HG03378 (cell line): Measurements from ENCODE around the gene CABYR.

ENCODE experiments used
- ATAC-seq: cut with Tn5 transposase; IDR thresholded peaks from one replicate; pipeline ENCODE4 v1.9.1; 2021; ENCODE audit warnings: mild to moderate bottlenecking, moderate library complexity; ENCODE audit not compliant: unreplicated experiment

The CABYR gene, protein sequence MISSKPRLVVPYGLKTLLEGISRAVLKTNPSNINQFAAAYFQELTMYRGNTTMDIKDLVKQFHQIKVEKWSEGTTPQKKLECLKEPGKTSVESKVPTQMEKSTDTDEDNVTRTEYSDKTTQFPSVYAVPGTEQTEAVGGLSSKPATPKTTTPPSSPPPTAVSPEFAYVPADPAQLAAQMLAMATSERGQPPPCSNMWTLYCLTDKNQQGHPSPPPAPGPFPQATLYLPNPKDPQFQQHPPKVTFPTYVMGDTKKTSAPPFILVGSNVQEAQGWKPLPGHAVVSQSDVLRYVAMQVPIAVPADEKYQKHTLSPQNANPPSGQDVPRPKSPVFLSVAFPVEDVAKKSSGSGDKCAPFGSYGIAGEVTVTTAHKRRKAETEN

DNA sequence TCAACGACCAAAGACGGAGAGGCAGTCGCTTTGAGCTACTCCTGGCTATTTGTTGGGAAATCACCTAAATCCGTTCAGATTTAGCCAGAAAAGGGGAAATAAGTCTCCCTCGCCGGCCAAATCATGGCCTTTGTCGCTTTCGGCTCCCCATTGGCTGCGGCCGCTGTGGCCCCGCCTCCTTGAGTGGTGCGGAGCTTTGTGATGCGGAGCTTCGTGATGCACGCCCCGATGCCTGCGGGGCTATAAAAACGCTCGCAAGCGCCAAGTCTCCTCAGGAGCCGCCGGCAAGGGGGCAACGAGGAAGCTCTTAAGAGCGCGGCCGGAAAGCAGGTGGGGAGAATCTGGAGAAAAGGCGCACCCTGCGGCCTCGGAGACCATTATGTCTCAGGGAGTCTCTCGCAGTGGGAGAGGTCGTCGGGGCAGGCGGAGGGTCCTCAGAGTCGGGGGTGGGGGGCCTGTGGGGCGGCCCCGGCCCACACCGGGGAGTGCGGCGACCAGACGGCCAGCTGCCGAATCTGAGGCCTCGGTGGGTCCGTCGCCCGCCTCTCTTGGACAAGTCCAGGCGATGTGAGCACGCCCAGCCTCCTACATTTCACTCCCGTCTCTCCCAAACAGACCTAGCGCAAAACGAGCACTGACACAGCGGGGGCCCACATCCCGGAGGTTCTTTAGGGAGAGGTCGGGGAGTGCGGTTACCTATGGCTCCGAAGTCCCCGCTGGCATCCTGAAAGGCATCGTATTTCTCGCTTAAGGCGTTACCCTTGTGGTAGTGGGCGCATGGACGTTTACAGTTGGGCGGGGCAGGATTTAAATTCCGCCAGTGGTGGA is at the start of gene CABYR:
Gene CABYR (plus strand): TSS at position 274 of the 828 bp plus-strand sequence. CDS start 4,053 bp downstream, outside the sequence.
- peak; percentile 91 for ATAC-seq

DNA sequence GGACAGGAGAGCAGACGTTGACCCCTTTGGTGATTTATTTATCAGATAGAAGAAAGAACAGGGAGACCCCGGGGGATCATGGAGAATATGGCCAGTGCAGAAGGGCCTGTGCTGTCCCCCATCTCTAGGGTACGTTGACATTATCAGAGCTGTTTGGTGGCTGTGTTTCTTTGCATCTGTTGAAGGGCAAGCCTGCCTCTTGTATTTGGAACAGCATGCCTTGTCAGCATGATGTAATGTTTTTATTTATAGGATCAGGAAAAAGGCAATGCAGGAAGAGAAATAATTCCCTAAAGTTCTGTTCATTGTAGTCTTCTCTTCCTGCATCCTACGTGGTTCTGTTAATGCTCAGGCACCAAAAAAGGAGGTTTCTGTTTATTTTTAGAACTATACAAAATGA is 49.8 kb upstream of the CABYR start:
- ATAC-seq: no peak

DNA sequence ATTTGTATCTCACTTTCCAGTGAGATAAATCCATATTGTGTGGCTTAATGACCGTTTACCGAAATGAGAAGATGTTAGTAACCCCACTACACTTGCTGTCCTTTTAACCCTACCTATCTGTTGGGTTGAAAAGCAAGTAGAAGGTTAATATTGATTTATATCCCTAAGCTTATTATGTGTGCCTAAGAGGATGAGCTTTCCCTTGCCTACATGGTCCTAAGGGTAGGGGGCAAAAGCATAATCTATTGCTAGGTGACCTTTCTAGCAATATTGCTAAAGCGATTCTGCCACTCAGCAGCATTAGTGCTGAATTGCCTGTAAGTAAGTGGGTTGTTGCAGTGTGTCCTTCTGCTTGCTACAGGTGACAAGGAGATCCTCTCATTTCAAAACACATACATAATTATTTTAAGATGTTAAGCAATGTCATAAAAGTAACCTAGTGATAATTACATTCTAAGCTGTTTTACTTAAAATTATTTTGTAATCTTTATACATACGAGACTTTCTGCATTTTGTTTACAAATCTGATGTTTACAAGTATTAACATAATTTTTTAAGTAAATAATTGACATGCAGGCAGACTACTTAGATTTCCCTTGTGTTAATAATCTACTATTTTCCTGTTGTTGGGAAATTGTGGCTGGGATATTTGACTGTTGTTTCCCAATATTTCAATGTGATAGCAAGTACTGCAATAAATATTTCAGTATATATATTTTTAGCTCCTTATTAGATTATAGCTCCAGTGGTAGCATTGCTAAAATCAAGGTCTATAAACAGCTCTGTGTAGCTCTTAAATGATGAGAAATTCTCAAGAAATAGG is 49.1 kb upstream of the CABYR start:
- no peak for ATAC-seq

DNA sequence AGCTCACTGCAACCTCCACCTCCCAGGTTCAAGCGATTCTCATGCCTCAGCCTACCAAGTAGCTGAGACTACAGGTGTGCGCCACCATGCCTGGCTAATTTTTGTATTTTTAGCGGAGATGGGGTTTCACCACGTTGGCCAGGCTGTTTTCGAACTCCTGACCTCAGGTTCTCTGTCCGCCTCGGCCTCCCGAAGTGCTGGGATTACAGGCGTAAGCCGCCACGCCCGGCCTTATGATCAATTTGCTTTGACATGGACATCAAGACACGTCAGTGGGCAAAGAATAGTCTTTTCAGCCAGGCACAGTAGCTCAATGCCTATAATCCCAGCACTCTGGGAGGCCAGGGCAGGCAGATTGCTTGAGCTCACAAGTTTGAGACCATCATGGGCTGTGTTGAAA is 48.0 kb upstream of the CABYR start:
- ATAC-seq: no peak

DNA sequence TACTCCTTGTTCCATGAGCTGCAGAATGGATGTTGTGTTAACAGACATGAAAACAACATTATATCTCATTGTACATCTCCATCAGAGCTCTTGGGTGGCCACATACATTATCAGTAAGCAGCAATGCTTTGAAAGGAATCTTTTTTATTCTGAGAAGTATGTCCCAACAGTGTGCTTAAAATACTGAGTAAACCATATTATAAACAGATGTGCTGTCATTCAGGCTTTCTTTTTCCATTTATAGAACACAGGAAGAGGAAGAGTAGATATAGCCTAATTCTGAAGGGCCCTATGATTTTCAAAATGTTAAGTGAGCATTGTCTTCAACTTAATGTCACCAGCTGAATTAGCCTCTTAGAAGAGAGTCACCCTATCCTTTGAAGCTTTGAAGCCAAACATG is 44.3 kb upstream of the CABYR start:
- ATAC-seq: no peak

DNA sequence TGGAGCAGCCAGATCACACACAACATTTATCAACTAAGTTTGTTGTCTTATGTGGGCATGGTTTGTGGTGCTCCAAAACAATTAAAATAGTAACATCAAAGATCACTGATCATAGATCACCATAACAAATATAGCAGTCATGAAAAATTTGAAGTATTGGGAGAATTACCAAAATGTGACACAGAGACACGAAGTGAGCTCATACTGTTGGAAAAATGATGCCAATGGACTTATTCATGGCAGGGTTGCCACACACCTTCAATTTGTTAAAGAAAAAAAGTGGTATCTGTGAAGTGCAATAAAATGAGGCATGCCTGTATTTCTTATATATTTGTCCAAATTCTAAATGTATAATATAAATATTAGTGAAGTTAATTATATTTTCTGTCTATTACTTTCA is 42.9 kb upstream of the CABYR start:
- ATAC-seq: no peak

DNA sequence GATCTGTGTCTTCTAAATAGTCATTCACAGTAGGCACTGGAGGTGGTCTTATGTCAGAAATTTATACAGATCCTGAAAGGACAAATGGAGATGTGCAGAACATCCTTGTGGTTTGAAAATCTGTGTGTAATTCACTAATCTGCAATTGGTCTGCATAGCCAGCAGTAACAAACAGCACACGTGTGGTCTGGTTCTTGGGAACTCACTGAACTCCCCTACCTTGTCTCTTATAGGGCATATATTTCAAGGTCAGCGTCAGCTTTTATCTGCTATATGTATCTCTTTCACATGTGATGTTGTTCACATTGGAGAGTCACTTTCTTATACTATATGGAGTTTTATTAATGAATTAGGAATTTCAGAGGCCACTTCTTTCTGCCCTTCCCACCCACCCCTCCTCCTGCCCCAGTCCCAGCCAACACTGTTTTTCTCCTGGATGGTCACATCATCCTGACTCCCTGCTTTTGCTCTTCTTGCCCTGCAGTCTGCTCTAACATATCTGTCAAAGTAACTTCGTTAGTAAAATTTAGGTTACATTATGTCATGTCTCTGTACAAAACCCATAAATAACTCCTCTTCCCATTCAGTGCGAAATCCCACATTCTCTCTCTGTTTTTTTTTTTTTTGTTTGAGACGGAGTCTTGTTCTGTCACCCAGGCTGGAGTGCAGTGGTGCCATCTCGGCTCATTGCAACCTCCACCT is 35.4 kb upstream of the CABYR start:
- no peak for ATAC-seq

DNA sequence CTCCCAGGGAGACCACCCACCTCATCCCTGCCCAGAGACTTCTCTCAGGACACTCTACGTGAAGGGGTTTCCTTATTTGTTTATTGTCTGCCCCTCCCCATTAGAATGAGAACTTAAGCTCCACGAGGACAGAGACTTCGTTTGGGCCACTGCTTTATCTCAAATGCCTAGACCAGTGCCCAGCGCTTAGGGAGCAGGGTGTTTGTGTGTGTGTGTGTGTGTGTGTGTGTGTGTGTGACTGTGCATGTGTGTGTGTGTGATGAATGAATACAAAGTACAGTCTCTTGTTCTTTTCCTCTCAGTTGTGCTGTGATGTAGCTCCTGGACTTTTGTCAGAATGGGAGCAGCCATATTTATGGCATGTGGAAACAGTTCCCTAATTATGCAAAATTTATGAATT is 34.4 kb upstream of the CABYR start:
- ATAC-seq: no peak

DNA sequence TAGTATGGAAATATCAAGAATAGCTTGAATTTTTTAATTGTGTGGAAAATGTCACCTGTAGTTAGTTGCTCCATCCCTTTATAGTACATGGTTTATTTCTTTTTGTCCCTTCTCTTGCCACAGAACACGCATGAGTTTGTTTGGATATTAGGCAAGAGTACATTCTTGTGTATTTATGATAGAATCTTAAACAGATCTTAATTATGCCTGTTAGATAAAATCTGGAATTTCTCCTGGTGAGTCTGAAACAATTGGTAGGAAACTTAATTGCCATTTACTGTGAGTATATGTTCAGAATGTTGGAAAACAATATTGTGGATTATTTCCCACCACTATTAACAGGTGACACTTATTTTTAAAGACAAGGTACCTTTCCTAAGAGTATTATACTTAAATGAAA is 30.2 kb upstream of the CABYR start:
- ATAC-seq: no peak

DNA sequence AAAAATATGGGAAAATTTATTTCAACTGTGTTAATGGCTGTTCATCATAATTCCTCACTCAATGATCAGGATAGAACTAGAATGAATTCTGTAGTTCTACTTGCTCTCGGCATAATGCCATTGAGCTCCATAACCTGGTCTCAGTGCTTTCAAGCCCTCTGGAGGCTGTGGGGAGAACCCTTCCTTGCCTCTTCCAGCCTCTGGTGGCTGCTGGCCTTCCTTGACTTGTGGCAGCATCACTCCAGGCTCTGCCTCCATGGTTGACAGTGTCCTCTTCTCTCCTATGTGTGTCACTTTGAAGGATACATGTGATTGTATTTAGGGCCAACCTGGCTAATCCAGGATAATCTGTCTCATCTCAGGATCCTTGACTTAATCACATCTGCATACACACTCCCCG is 26.9 kb upstream of the CABYR start:
- ATAC-seq: no peak

DNA sequence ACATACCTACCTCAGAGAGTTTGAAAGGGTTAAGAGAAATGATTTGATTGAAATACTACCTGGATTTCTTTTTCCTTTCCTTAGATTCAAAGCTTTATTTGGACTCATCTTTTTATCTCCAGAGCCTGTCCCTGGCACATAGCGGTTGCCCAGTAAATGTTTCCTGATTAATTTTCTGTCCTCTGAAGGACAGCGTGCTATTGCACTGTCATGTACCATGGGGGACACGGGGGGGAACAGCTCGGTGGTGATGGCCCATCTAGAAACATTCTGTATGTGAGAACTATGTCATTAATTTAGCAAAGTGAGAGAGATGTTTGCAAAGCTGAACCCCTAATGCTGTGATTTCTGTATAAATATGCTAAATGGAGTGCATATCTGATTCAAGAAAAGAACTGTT is 26.4 kb upstream of the CABYR start:
- ATAC-seq: no peak

DNA sequence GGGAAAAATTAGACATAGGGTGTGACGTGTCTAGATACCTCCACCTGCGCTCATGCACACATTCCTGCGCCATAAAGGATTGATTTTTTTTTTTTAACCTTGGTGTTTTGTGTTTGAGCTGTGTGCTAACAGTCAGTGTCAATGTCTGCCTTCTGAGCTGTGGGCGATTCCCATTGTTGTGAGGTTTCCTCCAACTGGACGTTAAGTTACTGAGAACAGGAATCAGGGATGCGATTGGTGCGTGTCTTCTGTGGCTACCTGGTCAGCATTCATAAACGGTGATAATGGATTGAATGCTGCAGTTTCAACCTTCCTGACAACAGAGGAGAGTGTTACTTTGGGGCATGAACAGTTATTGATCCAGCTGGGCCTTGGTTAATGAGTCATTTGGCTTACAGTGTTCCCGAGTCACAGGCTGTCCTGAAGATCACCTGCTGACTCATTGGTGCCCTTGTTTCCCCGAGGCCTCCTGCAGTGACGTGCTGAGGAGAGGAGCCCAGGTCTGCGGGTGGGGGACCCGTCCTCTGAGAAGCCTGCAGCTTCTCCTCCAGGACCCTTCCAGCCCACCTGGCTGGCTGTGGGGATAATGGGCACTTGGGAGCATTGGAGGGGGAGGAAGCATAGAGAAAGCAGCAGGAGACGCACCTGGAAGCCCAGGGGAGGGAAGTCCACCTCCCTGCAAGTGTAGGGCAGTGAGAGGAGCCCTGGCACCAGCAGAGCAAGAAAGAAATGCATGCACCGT is 25.8 kb upstream of the CABYR start:
- no peak for ATAC-seq

DNA sequence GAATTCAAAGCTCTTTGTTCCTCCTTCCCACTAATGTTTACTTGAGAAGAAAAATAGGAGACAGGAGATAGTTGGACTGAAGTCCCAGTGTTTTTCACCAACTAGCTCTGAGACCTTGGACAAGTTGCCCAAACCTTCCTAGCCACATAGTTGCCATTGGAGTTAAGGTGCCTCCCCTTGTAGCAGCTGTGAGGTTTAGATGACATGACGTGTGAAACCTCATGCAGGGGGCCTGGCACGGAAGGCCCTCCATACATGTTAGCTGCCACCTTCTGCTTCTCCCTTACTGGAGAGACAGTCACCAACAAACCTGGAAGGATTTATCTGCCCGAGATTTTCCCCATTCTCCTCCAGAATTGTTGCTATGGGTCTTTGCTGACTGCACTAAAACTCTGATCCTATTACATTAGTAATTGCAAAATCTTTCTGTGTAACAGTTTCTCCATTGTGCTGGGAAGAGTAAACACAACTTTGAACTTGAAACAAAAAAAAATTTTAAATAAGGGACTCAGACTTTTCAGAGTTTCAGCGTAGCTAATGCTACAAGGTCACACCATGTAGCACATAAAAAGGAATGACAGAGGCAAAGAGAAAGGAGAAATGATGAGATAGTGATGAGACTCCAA is 23.8 kb upstream of the CABYR start:
- no peak for ATAC-seq

DNA sequence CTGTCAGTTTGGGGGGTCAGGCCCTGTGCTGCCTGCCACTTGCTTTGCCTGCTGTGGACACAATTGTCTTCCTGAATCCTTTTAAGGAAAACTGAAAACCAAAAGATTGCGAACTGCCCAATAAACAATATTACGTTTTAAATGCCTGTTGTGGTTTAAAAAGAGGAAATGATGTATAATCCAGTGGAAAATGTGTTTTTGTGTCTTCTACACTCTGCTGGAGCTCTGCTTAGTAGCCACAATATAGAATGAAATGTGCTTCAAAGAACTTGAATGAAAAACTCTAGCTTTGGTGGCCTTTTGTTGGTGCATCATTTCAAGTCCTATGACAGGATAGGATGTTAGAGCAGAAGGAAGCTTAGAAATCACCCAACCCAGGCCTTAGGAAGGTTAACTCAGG is 23.2 kb upstream of the CABYR start:
- ATAC-seq: no peak

DNA sequence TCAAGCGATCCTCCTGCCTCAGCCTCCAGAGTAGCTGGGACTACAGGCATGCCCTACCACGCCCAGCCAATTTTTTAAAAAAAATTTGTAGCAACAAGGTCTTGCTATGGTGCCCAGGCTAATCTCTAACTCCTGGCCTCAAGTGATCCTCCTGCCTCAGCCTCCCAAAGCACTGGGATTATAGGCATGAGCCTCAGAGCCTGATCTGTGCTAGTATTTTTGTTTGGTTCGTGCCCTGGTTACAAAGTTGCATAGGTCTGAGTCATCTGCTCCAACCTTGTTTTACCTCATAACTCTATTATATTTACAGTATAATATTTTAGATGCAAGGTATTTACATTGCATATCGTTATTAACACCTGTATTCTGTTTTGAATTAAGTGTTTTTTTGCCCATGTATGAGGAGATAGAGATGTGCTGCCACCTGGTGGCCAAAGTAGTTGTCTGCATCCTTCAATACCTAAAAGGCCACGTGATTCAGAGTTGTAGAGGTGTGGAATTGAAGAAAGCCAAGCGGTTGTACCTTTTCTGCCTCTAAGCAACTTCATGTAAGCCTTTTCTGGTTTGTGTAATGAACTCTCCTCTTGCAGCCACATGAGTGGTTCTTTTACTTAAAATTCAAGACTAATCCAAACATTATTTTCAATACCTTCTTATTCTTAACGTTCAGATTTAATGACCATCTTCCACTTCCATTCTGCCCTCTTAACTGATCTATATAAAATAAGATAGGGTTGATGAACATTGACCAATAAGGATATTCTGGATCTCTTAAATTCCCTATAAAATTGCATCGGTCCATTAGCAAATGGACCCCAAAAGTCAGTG is 19.9 kb upstream of the CABYR start:
- peak; percentile 84 for ATAC-seq

DNA sequence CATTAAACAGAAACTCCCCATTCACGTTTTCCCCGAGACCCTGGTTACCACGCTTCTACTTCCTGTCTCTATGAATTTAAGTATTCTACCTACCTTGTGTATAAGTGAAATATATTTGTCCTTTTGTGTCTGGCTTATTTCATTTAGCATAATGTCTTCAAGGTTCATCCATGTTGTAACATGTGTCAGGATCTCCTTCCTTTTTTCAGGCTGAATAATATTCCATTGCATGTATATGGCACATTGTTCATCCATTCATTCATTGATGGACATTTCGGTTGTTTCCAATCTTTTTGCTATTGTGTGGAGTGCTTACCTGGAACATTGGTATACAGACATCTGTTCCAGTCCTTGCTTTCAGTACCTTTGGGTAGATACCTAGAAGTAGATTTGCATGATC is 18.2 kb upstream of the CABYR start:
- ATAC-seq: no peak

DNA sequence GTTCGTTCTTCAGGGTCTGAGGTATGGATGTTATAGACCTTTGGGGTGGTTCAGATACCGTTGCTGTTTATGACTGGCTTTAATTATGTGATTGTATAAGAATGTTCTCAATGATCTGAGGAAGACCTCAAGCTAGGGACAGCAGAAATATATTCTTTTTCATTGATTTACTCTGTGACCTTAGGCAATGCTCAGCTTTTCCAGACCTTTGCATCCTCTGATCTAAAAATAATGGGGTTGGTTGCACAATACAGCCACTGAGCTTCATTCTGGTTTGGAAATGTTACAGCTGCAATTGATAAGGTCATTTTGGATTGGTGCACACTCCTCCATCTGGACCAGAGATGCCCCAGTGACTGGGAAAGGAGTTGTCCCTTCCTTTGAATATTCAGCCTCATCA is 17.2 kb upstream of the CABYR start:
- no peak for ATAC-seq

DNA sequence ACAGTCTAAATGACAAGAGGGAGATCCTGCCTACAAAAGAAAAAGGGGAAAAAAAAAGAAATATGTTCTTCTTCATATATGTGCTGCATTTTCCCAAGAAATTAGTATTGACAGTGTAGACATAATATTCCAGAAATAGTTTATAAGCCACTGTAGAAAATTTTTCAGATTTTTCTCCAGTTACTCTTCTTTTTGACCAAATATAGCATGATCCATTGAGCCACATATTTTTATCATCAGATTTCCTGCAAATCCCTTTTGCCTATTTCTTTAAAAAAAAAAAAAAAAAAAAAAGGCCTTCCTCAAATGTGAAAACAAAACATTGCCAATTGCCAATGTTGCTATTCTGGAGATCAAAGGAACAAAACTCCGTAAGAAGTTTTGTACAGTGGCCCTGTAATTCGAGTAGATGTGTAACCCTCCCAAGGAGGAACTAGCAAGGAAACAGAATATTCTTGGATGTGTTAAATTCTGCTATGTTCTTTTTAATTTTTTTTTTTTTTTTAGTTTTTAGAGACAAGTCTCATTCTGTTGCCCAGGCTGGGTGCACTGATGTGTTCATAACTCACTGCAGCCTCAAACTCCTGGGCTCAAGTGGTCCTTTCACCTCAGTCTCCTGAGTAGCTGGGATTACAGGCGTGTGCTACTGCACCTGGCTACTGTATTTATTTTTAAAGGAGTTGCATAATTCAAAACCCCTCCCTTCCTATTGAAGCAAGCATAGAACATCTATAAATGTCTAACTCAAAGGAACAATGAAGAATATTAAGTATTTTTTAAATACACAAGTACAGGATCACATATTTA is 12.5 kb upstream of the CABYR start:
- ATAC-seq: no peak
